Central memory CD8-positive, alpha-beta T cell (primary cell): Measurements from ENCODE around the gene TTC28.

Source experiments
- ATAC-seq: fragments of 150-1000 bp; cut with Tn5 transposase; replicated peaks from 2 replicates; pipeline ENCODE4 v1.10.0; 2022; ENCODE audit warnings: mild to moderate bottlenecking, moderate FRiP score, moderate number of reproducible peaks; ENCODE audit not compliant: poor library complexity, severe bottlenecking; ENCODE audit errors: extremely low read depth
- DNase-seq, 2 donors: peaks; one replicate each; pipeline ENCODE4 v3.0.0; 2021; ENCODE audit warnings: low spot score in 2 of 2
- H3K27ac Mint-ChIP-seq: one replicate; pipeline ENCODE4 v1.8.0; 2022; ENCODE audit warnings: low read depth, mild to moderate bottlenecking, moderate library complexity, mixed read lengths
- H3K27me3 Mint-ChIP-seq: one replicate; pipeline ENCODE4 v1.8.0; 2022; ENCODE audit warnings: mixed read lengths
- H3K36me3 Mint-ChIP-seq: one replicate; pipeline ENCODE4 v1.8.0; 2022; ENCODE audit warnings: mild to moderate bottlenecking, moderate library complexity, mixed read lengths; ENCODE audit not compliant: insufficient read depth
- H3K4me1 Mint-ChIP-seq: one replicate; pipeline ENCODE4 v1.8.0; 2022; ENCODE audit warnings: mixed read lengths
- H3K4me3 Mint-ChIP-seq: one replicate; pipeline ENCODE4 v1.8.0; 2022; ENCODE audit warnings: mild to moderate bottlenecking, moderate library complexity, mixed read lengths
- H3K9me3 Mint-ChIP-seq: one replicate; pipeline ENCODE4 v1.8.0; 2022; ENCODE audit warnings: mixed read lengths

The TTC28 gene

DNA sequence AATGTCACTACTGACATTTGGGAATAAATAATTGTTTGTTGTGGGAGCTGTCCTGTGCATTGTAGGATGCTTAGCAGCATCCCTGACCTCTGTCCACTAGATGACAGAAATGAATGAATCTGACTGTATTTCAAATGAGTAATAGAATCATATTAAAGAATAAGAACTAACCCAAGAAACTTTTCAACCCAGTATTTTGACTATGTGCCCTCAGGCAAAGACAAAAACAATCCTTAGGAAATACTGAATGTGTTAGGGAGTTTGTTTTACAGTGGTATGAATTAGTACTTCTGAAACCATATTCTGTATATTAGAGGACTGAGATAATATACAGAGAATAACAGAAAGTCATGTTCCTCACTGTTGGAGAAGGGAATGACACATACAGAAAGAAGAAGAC is 439.7 kb downstream of the TTC28 start:
- Mint-ChIP-seq H3K9me3 (no peaks in the 10 kb centered on the region), H3K27me3 (peaks cover 51% of the 10 kb centered on the region)

DNA sequence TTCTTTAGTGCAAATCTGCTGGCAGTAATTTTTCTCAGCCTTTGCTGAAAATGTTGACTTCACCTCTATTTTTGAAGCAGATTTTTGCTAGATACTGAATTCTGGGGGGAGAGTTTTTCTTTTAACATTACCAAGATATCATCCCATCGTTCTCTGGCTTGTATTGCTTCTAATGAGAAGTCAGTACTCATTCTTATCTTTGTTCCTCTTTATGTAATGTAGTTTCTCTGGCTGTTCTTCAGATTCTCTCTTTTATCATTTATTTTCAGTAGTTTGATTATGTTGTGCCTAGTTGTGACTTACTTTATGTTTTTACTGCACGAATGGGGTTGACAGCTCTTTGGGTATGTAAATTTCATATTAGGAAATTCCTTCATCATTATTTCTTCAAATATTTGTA is 441.9 kb downstream of the TTC28 start:
- no peaks in the 10 kb centered on the region for H3K36me3 Mint-ChIP-seq
- ATAC-seq (no peak), DNase-seq (no peak)
- peaks cover 36% of the 10 kb centered on the region for H3K27me3 Mint-ChIP-seq
- no peaks in the 10 kb centered on the region for H3K9me3 Mint-ChIP-seq
- no peaks in the 10 kb centered on the region for H3K4me1 Mint-ChIP-seq
- no peak overlapping the region for H3K4me3 Mint-ChIP-seq
- H3K27ac Mint-ChIP-seq: no peak overlapping the region

More for the DNA sequence above, 439.7 kb downstream of the TTC28 start:
- H3K4me3 Mint-ChIP-seq: no peak overlapping the region
- DNase-seq: no peak
- no peaks in the 10 kb centered on the region for H3K4me1 Mint-ChIP-seq
- no peak for ATAC-seq
- no peaks in the 10 kb centered on the region for H3K36me3 Mint-ChIP-seq
- no peak overlapping the region for H3K27ac Mint-ChIP-seq

DNA sequence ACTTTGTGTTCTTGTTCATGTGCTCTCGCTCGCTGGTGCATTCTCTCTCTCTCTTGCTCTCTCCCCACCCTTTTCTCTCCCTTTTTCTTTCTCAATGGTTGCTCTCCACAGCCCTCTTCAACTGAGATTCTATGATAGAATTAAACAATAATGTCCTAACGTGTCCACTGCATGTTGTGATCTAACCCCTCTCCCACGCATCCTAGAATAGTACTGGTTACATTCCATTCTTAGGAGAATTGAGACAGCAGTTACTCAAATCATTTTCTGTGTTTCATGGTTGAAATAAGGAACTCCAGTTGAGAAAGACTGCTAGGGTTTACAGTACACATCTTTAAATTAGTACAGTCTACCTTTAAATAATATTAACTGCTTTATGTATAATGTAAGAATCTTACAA is 442.5 kb downstream of the TTC28 start:
- no peaks in the 10 kb centered on the region for H3K9me3 Mint-ChIP-seq
- ATAC-seq (no peak), DNase-seq (no peak)
- no peak overlapping the region for H3K27ac Mint-ChIP-seq
- peaks cover 36% of the 10 kb centered on the region for H3K27me3 Mint-ChIP-seq
- no peaks in the 10 kb centered on the region for H3K36me3 Mint-ChIP-seq
- H3K4me3 Mint-ChIP-seq: no peak overlapping the region
- no peaks in the 10 kb centered on the region for H3K4me1 Mint-ChIP-seq

DNA sequence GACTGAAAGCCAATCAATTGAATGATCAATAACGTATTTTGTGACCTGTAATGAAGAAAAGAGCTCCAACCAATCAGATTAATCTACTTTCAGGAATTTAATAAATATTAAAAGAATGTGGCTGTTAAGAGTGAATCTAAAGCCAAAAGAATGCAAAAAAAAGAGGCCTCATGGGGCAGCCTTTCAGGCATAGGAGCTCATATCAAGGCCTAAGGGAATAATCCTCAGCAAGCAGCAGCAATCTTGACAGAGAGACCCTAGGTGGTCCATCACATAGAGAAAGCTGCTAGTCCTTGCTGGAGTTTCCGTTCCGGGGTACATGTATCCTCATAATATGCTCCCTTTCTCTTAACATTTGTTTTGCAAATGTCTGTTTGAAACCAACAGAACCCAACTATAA is 447.4 kb downstream of the TTC28 start:
- no peaks in the 10 kb centered on the region for H3K9me3 Mint-ChIP-seq
- no peak overlapping the region for H3K4me3 Mint-ChIP-seq
- H3K36me3 Mint-ChIP-seq: no peaks in the 10 kb centered on the region

DNA sequence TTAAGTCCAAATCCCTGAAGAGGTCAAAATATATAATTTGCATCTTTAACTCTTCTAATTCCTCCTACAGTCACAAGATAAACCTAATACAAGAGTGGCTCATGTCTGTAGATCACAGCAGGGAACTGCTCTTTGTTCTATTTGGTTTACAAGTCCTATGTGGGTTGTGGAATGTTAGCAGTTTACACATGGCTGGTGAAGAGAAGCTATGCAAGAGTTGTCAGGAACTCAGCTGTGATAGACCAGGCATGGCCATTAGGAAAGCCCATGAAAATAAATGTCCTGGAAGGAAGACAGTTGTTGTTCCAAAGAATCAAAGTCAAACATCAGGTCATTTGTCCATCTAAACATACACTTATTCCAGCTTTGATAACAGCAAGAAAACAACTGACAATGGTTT is 448.2 kb downstream of the TTC28 start:
- Mint-ChIP-seq H3K9me3 (no peaks in the 10 kb centered on the region), H3K36me3 (no peaks in the 10 kb centered on the region), H3K4me3 (no peak overlapping the region), H3K27ac (no peak overlapping the region), H3K27me3 (peaks cover 26% of the 10 kb centered on the region), H3K4me1 (no peaks in the 10 kb centered on the region)
- DNase-seq (no peak), ATAC-seq (no peak)

More for the DNA sequence above, 447.4 kb downstream of the TTC28 start:
- DNase-seq (no peak), ATAC-seq (no peak)
- Mint-ChIP-seq H3K4me1 (no peaks in the 10 kb centered on the region), H3K27ac (no peak overlapping the region), H3K27me3 (peaks cover 22% of the 10 kb centered on the region)

DNA sequence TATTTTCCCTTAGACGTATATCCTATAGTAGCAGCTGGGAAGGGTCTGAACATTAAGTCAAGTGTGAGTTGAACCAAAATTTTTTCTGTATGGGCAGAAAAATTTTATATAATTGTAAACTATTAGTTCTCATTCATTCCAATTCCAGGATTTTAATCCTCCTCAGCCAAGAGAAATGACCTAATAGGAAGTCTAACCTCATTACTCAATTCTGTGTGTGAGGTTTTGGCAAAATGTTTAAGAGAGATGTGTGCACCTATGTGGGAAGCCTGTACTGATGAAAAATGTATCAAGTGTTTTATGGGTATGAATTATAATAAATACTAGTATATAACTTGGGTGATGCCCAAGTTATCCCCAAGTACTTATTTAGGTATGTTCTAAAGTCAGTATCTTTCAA is 449.0 kb downstream of the TTC28 start:
- Mint-ChIP-seq H3K4me3 (no peak overlapping the region), H3K4me1 (no peaks in the 10 kb centered on the region), H3K27me3 (peaks cover 26% of the 10 kb centered on the region), H3K27ac (no peak overlapping the region), H3K36me3 (no peaks in the 10 kb centered on the region), H3K9me3 (no peaks in the 10 kb centered on the region)
- no peak for ATAC-seq
- no peak for DNase-seq

DNA sequence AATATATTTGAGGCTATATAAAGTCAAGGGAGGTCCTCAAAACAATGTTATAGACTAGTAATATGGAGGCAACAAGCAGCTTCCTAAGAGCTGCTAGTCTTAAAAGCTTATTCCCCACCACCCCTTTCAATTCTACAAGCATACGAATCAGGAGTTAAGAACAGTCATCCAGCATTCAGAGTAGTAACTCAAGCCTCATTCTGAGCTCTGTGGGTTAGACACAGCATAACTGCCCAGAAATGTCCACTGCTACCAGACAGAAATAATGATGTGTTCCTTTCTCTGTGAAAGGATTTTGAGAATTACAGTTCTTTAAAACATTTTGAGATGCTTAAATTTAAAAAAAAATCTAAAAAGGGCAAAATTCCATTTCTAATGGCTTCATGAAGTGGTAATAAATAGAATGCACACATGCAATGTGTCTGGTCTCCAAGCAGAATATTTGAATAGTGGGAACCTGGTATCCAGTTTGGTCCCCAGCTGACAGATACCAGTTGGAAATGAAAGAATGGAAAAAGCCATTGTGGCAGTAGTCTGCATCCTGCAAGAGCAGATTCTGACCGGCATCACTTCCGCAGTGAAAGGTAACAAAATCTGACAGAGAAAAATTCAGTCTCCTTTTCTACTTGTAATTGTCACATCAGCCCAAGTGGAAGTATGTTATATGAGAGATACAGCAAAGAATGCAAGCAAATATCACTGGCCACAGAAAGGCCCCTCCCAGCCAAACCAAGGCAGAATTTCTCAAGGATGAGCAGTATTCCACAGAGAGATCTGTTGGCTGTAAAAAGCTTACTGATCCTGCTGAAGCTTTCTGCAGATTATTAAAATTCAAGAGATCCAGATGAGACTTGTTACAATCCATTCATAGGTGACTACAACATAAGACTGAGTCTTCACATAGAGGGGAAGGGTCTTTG is 449.8 kb downstream of the TTC28 start:
- ATAC-seq (no peak), DNase-seq (no peak)
- H3K27ac Mint-ChIP-seq: no peak overlapping the region
- no peaks in the 10 kb centered on the region for H3K4me1 Mint-ChIP-seq
- H3K36me3 Mint-ChIP-seq: no peaks in the 10 kb centered on the region
- peaks cover 23% of the 10 kb centered on the region for H3K27me3 Mint-ChIP-seq
- no peak overlapping the region for H3K4me3 Mint-ChIP-seq
- H3K9me3 Mint-ChIP-seq: no peaks in the 10 kb centered on the region

DNA sequence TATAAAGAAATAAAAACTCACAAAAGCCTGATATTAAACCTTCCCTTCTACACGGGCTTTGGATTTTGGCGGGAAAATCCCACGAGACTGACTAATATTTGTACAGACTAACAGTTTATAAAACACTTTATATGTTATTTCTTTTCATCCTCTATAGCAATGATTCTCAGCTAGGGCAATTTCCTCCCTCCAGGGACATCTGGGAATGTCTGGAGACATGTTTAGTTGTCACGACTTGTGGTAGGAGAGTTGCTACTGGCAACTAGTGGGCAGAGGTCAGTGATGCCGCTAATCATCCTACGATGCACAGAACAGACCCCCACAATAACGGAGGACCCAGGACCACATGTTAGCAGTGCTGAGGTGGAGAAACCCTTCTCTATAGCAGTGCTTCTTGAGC is 455.8 kb downstream of the TTC28 start:
- Mint-ChIP-seq H3K36me3 (no peaks in the 10 kb centered on the region), H3K4me3 (no peak overlapping the region), H3K4me1 (no peaks in the 10 kb centered on the region), H3K27ac (no peak overlapping the region), H3K27me3 (peaks cover 23% of the 10 kb centered on the region), H3K9me3 (no peaks in the 10 kb centered on the region)
- DNase-seq: no peak
- ATAC-seq: no peak

DNA sequence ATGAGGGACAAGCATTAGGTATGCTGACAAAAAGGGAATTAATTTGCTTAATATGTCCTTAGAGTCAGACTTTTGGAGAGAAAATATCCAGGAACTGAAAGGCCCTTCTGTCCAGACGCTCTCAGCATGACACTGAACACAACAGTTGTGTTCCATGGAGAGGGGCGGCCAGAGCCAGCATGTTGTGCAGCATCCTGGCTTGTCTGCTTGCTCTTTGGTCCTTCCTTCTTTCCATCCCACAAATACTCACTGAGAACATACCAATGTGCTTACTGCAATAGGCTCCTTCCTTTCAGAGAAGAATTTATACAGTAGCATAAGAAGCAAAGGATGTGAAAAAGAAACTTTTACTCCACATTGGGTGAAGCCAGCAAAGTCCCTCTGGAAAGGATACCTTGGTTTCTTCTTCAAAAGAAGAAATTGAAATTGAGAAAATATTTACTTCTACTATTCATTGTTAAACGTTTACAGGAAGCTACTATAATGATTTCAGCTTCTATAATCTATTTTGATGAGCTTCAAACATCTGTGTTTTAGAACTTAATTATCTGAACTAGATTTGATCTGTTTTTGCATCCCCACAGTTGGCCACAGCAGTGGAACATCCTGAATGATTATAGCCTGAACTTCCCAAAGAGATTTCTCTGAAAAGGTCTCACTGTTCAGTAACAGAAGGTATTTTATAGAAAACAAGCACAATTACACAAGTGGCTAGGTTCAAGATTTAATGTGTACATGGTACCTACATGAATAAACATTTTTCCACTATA is 456.5 kb downstream of the TTC28 start:
- Mint-ChIP-seq H3K4me1 (no peaks in the 10 kb centered on the region), H3K9me3 (no peaks in the 10 kb centered on the region), H3K27ac (no peak overlapping the region), H3K36me3 (no peaks in the 10 kb centered on the region), H3K27me3 (peaks cover 19% of the 10 kb centered on the region), H3K4me3 (no peak overlapping the region)
- ATAC-seq: no peak
- DNase-seq: no peak

DNA sequence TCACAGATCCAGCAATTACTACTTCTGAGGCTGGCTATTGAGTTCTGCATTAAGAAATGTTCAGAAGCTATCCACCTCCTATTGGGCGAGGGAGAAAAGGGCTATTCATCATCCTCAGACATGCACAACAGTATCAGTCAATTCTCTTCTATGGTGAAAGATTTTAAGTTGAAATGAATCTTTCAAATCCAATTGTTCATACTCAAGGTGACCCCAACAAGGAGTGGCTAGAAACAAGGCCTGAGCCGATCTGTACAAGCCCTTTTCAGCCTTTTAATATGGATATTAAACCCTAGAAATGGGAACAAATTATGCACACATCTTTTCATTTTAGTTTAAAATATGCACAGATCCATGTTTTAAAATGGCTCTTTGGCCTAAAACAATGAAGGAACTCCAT is 457.1 kb downstream of the TTC28 start:
- Mint-ChIP-seq H3K27ac (no peak overlapping the region), H3K9me3 (no peaks in the 10 kb centered on the region), H3K4me1 (no peaks in the 10 kb centered on the region), H3K4me3 (no peak overlapping the region), H3K27me3 (peaks cover 13% of the 10 kb centered on the region), H3K36me3 (no peaks in the 10 kb centered on the region)
- ATAC-seq (no peak), DNase-seq (no peak)

DNA sequence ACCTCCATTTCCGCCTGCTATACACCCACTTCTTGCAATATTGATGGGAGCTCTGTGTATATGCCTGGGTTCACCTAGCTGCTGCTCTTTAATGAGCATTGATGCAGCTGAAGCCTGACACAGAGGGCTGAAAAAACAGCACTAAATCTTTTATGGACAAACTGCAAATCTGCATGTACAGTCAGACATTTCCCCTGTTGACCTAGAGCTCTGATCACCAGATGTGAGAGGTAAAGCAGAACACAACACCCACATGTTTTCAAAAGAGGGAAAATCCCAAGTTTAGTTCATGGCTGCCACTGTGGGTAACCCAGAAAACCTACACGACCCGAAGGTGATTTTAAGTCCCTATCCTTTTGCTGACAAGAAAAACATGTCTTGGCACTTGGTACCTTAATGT is 457.6 kb downstream of the TTC28 start:
- Mint-ChIP-seq H3K9me3 (no peaks in the 10 kb centered on the region), H3K4me1 (no peaks in the 10 kb centered on the region), H3K4me3 (no peak overlapping the region), H3K27me3 (peaks cover 12% of the 10 kb centered on the region), H3K27ac (no peak overlapping the region), H3K36me3 (no peaks in the 10 kb centered on the region)
- no peak for ATAC-seq
- no peak for DNase-seq

DNA sequence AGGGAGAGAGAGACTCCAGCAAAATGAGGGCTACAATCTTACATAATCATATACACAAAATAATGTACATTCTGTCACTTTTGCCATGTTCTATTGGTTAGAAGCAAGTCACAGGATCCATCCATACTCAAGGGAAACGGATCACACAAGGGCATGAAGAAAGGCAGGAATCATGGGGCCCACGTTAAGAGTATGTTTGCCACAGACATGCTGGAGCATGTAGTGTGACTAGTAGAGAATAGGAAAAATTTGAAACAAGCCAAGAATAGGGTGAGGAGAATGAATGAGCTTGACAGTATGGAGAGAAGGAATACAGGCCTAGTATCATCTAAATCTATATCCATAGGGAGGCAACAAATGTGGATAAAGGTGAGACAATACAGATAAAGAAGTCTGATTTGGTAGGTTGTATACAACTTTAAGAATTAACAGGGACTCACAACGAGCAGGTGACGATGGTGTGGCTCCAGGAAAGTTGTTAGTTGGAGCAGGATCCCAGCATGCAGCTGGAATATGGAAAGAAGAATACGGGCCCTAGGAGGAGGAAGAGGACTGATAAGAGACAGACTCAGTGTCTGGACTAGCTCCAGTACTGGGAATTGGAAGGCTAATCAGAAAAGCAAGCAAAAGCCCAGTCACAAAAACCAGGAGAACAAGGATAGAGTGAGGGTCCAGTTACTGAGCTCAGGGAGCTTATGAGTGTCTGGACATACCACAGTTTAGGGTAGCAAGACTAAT is 458.8 kb downstream of the TTC28 start:
- ATAC-seq (no peak), DNase-seq (no peak)
- Mint-ChIP-seq H3K4me1 (no peaks in the 10 kb centered on the region), H3K4me3 (no peak overlapping the region), H3K27me3 (peaks cover 1% of the 10 kb centered on the region), H3K9me3 (no peaks in the 10 kb centered on the region), H3K27ac (no peak overlapping the region), H3K36me3 (no peaks in the 10 kb centered on the region)
